Stimulated activated CD4-positive, alpha-beta T cell treated with anti-CD3 and anti-CD28 coated beads, Interleukin-12 subunit alpha, Interleukin-12 subunit beta, amount 100 ng/mL, for 24 hours (primary cell): ENCODE results near the gene PPM1H.

Experiments used
- DNase-seq, 2 experiments: peaks; one replicate each; pipeline ENCODE4 v3.0.0-alpha.2; 2020; ENCODE audit warnings: low read depth in 2 of 2

The PPM1H gene

GRCh38 chr12:62606654-62607053, 328.3 kb downstream of the PPM1H start:
- no peak for DNase-seq

- DNase-seq, result no peak
These were observed 329.0 kb downstream of the PPM1H start for GRCh38 chr12:62605981-62606380.

DNA sequence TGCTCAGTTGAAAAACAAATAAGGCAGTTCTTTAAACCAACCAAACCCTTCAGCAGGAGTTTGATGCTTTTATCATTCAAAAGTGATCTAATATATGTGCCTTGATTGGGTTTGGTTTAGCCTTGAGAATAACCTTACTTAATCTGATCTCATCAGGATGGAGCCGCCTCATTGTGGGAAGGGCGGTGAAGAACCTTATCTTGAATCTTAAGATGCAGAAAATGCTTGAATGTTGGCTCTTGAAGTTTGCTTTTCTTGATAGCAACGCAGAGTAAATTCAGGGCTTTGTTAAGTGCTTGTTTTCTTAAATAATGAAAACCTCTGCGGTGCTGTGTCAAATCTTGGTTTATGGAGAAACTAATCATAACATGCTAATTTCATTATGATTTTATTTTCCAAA, 330.1 kb downstream of the PPM1H start:
- no peak for DNase-seq

GRCh38 chr12:62604373-62604772, 330.6 kb downstream of the PPM1H start:
- DNase-seq, result no peak

DNA sequence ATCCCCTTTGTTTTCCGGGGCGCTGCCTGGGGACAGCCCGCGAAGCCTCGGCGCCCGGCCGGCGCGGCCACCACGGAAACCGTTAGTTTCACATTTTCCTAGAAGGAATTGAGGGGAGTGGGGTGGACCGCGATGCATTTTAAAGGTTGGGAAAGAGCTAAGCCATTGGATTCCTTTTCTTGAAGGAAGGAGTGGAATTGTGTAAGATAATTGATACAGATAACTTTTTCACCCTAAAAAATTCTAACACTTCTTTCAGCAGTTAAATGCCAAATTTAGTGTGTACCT, 331.2 kb downstream of the PPM1H start:
- no peak for DNase-seq

GRCh38 chr12:62603061-62603810, 331.7 kb downstream of the PPM1H start:
- DNase-seq, result peak; percentile 55 to 58

GRCh38 chr12:62602255-62603060, 332.5 kb downstream of the PPM1H start:
- peak; percentile 77 to 83 for DNase-seq

DNA sequence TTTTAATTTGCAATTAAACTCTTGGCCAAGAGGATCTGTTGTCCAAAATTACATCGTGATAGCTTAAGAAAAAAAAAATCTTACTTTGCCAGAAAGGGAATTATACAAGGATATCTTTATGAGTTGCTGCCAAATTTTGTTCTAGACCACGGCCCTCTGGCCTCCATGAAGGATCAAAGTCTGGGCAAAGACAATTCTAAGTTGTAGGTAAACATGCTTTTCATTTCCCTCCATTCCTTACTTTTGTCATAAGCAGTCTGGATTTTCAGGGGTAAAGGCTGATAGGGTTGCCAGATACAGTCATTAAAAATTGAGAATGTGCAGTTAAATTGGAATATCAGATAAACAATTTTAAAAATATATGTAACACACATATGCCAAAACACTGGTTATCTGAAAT, 333.2 kb downstream of the PPM1H start:
- no peak for DNase-seq

- no peak for DNase-seq
These were observed 335.0 kb downstream of the PPM1H start for GRCh38 chr12:62599854-62600437.

GRCh38 chr12:62598846-62599245, 336.1 kb downstream of the PPM1H start:
- no peak for DNase-seq

- DNase-seq, result no peak
These were observed 337.7 kb downstream of the PPM1H start for GRCh38 chr12:62597253-62597652.
